Measurements from ENCODE around the gene EFNA5.

The EFNA5 gene

GRCh38 chr5:107474716-107475489, 195.8 kb downstream of the EFNA5 start:
- Histone ChIP-seq H3K4me1 (ENCODE audit: control insufficient read depth, insufficient read depth, low read length) (peaks cover 4% of the 10 kb centered on the region; the same call in 1 of the 2 replicates), H3K4me3 (ENCODE audit: low read length) (no peak overlapping the region), H3K9me3 (ENCODE audit: control insufficient read depth, insufficient read depth, low read length) (no peaks in the 10 kb centered on the region), H3K27ac (ENCODE audit: low read length) (no peak overlapping the region), H3K27me3 (ENCODE audit: control insufficient read depth, insufficient read depth, low read length) (no peaks in the 10 kb centered on the region), H3K36me3 (ENCODE audit: control insufficient read depth, insufficient read depth, low read length) (no peaks in the 10 kb centered on the region)
- DNase-seq (ENCODE audit: low read depth, low spot score), result no peak
- WGBS (ENCODE audit: insufficient coverage, insufficient read length), result no CpG with 5 or more reads among the region's 4 CpGs

DNA sequence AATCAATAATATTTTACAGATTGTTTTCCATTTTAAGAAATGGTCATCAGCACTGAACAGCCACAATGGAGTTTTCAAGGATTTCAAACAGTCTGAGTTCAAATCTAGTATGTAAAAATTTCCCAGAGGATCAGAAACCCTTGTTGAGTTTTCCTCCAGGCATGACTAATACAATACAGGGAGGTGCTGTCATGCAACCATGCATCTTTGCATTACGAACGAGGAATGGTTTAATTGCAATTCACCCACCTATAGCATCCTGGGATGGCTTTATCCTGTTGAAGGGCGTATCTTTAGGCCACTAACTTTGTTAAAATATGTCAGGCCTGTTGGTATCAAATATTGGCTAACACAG, 196.4 kb downstream of the EFNA5 start:
- Histone ChIP-seq H3K4me1 (ENCODE audit: control insufficient read depth, insufficient read depth, low read length) (peaks cover 4% of the 10 kb centered on the region; the same call in 1 of the 2 replicates), H3K27me3 (ENCODE audit: control insufficient read depth, insufficient read depth, low read length) (no peaks in the 10 kb centered on the region), H3K36me3 (ENCODE audit: control insufficient read depth, insufficient read depth, low read length) (no peaks in the 10 kb centered on the region), H3K4me3 (ENCODE audit: low read length) (no peak overlapping the region), H3K27ac (ENCODE audit: low read length) (no peak overlapping the region), H3K9me3 (ENCODE audit: control insufficient read depth, insufficient read depth, low read length) (no peaks in the 10 kb centered on the region)
- DNase-seq (ENCODE audit: low read depth, low spot score), result no peak
- no CpG with 5 or more reads among the region's 3 CpGs for WGBS (ENCODE audit: insufficient coverage, insufficient read length)

- Histone ChIP-seq H3K9me3 (ENCODE audit: control insufficient read depth, insufficient read depth, low read length) (no peaks in the 10 kb centered on the region), H3K36me3 (ENCODE audit: control insufficient read depth, insufficient read depth, low read length) (no peaks in the 10 kb centered on the region), H3K4me3 (ENCODE audit: low read length) (no peak overlapping the region), H3K27me3 (ENCODE audit: control insufficient read depth, insufficient read depth, low read length) (no peaks in the 10 kb centered on the region), H3K4me1 (ENCODE audit: control insufficient read depth, insufficient read depth, low read length) (peaks cover 1% of the 10 kb centered on the region; the same call in 1 of the 2 replicates), H3K27ac (ENCODE audit: low read length) (no peak overlapping the region)
- WGBS (ENCODE audit: insufficient coverage, insufficient read length), result no CpG with 5 or more reads among the region's 2 CpGs
- peak; percentile 31 for DNase-seq (ENCODE audit: low read depth, low spot score)
Observed at GRCh38 chr5:107472620-107473064, 198.1 kb downstream of the EFNA5 start.

- no CpG with 5 or more reads among the region's 1 CpG for WGBS (ENCODE audit: insufficient coverage, insufficient read length)
- Histone ChIP-seq H3K36me3 (ENCODE audit: control insufficient read depth, insufficient read depth, low read length) (no peaks in the 10 kb centered on the region), H3K27ac (ENCODE audit: low read length) (no peak overlapping the region), H3K9me3 (ENCODE audit: control insufficient read depth, insufficient read depth, low read length) (no peaks in the 10 kb centered on the region), H3K4me1 (ENCODE audit: control insufficient read depth, insufficient read depth, low read length) (peaks cover 11% of the 10 kb centered on the region), H3K4me3 (ENCODE audit: low read length) (no peak overlapping the region), H3K27me3 (ENCODE audit: control insufficient read depth, insufficient read depth, low read length) (no peaks in the 10 kb centered on the region)
- no peak for DNase-seq (ENCODE audit: low read depth, low spot score)
Observed at GRCh38 chr5:107470295-107470582, 200.5 kb downstream of the EFNA5 start.

DNA sequence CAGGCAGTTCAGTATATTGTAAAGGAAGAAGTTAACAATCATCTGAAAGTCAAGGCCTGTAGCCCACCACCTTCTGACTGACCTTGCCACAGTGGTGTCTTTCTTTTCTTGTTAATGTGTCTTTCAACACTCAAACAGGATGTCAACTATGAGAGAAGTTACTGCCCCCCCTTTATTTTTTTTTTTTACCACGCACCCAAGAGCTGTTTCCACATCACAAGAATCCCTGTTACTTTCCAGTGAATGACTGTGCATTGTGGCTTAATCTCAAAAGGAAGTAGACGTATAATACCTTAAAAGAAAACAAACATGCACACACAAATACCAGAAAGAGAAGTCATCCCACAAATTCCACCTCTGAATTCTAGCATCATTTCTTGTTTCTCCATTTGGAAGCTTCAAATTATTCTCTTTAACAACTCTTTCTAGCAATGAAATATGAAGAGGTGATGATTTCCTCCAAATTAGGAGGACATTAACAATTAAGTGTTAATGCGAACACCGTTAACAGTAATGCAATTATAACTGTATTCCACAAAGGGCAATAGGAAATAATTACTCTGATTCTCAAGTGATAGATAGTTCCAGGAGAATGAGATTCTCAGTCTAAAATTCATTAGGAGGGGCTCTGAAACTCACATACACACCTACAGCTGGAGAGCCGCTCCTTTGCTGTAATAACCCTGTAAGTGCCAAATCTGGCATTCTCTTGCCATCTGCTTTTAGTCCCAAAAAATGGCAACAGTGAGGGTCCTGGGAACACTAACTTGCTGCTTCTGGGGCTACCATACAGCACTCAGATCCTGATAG, 201.0 kb downstream of the EFNA5 start:
- no peaks in the 10 kb centered on the region for H3K36me3 ChIP-seq (ENCODE audit: control insufficient read depth, insufficient read depth, low read length)
- H3K27me3 ChIP-seq (ENCODE audit: control insufficient read depth, insufficient read depth, low read length), result no peaks in the 10 kb centered on the region
- no peaks in the 10 kb centered on the region for H3K9me3 ChIP-seq (ENCODE audit: control insufficient read depth, insufficient read depth, low read length)
- no peak for DNase-seq (ENCODE audit: low read depth, low spot score)
- H3K4me3 ChIP-seq (ENCODE audit: low read length), result no peak overlapping the region
- H3K27ac ChIP-seq (ENCODE audit: low read length), result no peak overlapping the region
- WGBS (ENCODE audit: insufficient coverage, insufficient read length), result no CpG with 5 or more reads among the region's 5 CpGs
- H3K4me1 ChIP-seq (ENCODE audit: control insufficient read depth, insufficient read depth, low read length), result peaks cover 10% of the 10 kb centered on the region

DNA sequence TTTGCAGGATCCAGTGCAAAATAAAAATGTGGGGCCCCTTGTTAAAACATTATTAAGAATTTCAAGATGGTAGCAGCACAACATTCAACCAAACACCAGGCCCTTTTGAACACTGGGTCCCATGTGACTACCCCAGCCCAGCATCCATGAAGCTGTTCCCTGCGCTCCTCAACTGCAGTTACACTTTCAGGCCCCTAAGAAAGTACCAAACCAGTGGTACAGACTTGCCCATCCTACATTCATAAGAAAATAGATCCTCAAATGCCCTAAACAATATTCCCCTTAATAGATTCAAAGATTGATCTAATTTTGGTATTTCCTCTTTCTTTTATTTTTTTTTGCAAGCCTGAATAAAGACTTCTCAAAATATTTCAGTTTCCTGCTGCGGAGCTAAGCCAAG, 201.7 kb downstream of the EFNA5 start:
- no peak overlapping the region for H3K27ac ChIP-seq (ENCODE audit: low read length)
- no CpG with 5 or more reads among the region's 2 CpGs for WGBS (ENCODE audit: insufficient coverage, insufficient read length)
- H3K4me1 ChIP-seq (ENCODE audit: control insufficient read depth, insufficient read depth, low read length), result peaks cover 10% of the 10 kb centered on the region
- H3K4me3 ChIP-seq (ENCODE audit: low read length), result no peak overlapping the region
- no peaks in the 10 kb centered on the region for H3K36me3 ChIP-seq (ENCODE audit: control insufficient read depth, insufficient read depth, low read length)
- H3K27me3 ChIP-seq (ENCODE audit: control insufficient read depth, insufficient read depth, low read length), result no peaks in the 10 kb centered on the region
- DNase-seq (ENCODE audit: low read depth, low spot score), result no peak
- no peaks in the 10 kb centered on the region for H3K9me3 ChIP-seq (ENCODE audit: control insufficient read depth, insufficient read depth, low read length)

DNA sequence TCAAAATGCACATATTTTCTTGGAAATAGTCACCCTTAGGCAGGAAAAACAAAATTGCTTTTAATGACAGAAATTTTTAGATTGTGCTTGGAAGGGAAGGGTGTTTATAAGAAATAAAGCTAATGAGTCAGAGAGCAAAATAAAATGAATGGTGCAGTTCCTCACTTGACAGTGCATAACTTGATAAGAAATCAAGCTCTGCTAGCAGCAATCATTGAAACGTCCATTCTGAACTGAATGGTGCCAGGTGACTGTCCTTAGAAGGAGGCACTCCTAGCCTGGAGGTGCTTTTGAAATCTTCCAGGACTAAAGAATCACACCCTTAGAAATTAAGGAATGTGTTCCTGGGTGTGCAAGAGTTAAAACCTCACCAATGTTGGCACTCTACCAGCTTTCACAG, 202.5 kb downstream of the EFNA5 start:
- no peak overlapping the region for H3K27ac ChIP-seq (ENCODE audit: low read length)

GRCh38 chr5:107467137-107467932, 203.4 kb downstream of the EFNA5 start:
- H3K36me3 ChIP-seq (ENCODE audit: control insufficient read depth, insufficient read depth, low read length), result no peaks in the 10 kb centered on the region
- no peak overlapping the region for H3K4me3 ChIP-seq (ENCODE audit: low read length)
- no peaks in the 10 kb centered on the region for H3K9me3 ChIP-seq (ENCODE audit: control insufficient read depth, insufficient read depth, low read length)
- WGBS (ENCODE audit: insufficient coverage, insufficient read length), result no CpG with 5 or more reads among the region's 5 CpGs
- H3K27me3 ChIP-seq (ENCODE audit: control insufficient read depth, insufficient read depth, low read length), result no peaks in the 10 kb centered on the region
- H3K4me1 ChIP-seq (ENCODE audit: control insufficient read depth, insufficient read depth, low read length), result peaks cover 10% of the 10 kb centered on the region
- DNase-seq (ENCODE audit: low read depth, low spot score), result no peak
- H3K27ac ChIP-seq (ENCODE audit: low read length), result no peak overlapping the region

More for the DNA sequence above, 202.5 kb downstream of the EFNA5 start:
- DNase-seq (ENCODE audit: low read depth, low spot score), result no peak
- WGBS (ENCODE audit: insufficient coverage, insufficient read length), result no CpG with 5 or more reads among the region's 1 CpG
- H3K36me3 ChIP-seq (ENCODE audit: control insufficient read depth, insufficient read depth, low read length), result no peaks in the 10 kb centered on the region
- H3K4me3 ChIP-seq (ENCODE audit: low read length), result no peak overlapping the region
- peaks cover 10% of the 10 kb centered on the region for H3K4me1 ChIP-seq (ENCODE audit: control insufficient read depth, insufficient read depth, low read length)
- H3K9me3 ChIP-seq (ENCODE audit: control insufficient read depth, insufficient read depth, low read length), result no peaks in the 10 kb centered on the region
- no peaks in the 10 kb centered on the region for H3K27me3 ChIP-seq (ENCODE audit: control insufficient read depth, insufficient read depth, low read length)

DNA sequence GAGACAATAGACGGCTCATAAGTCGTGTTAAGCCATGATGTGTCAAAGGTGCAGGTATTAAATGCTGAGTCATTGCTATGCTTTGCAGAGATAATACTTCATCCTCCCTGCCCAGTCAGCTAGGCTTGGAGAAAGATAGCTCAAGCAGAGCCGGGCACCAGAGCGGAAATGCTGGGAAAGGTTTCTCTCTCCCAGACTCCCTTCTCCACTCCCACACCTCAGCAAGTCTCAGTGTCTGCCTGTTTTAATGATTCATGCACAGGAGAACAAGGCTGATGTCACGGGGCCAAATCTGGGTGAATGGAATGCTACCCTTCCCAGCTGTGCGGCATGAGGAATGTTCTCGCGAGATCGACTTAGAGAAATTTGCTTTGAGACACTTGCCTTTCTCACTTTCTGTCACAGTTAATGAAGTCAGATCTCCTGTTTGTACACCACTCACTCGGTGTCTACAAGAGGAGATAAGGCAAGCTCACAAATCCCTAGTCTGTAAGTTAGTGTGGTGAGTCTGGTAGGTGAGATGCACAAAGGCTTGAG, 204.4 kb downstream of the EFNA5 start:
- H3K27me3 ChIP-seq (ENCODE audit: control insufficient read depth, insufficient read depth, low read length), result no peaks in the 10 kb centered on the region
- DNase-seq (ENCODE audit: low read depth, low spot score), result no peak
- H3K4me3 ChIP-seq (ENCODE audit: low read length), result no peak overlapping the region
- no CpG with 5 or more reads among the region's 10 CpGs for WGBS (ENCODE audit: insufficient coverage, insufficient read length)
- H3K9me3 ChIP-seq (ENCODE audit: control insufficient read depth, insufficient read depth, low read length), result no peaks in the 10 kb centered on the region
- no peak overlapping the region for H3K27ac ChIP-seq (ENCODE audit: low read length)
- no peaks in the 10 kb centered on the region for H3K36me3 ChIP-seq (ENCODE audit: control insufficient read depth, insufficient read depth, low read length)
- peaks cover 10% of the 10 kb centered on the region for H3K4me1 ChIP-seq (ENCODE audit: control insufficient read depth, insufficient read depth, low read length)

- H3K36me3 ChIP-seq (ENCODE audit: control insufficient read depth, insufficient read depth, low read length), result no peaks in the 10 kb centered on the region
- no CpG with 5 or more reads among the region's 8 CpGs for WGBS (ENCODE audit: insufficient coverage, insufficient read length)
- H3K4me3 ChIP-seq (ENCODE audit: low read length), result no peak overlapping the region
- H3K27ac ChIP-seq (ENCODE audit: low read length), result no peak overlapping the region
- peaks cover 10% of the 10 kb centered on the region for H3K4me1 ChIP-seq (ENCODE audit: control insufficient read depth, insufficient read depth, low read length)
- no peaks in the 10 kb centered on the region for H3K9me3 ChIP-seq (ENCODE audit: control insufficient read depth, insufficient read depth, low read length)
- DNase-seq (ENCODE audit: low read depth, low spot score), result no peak
- no peaks in the 10 kb centered on the region for H3K27me3 ChIP-seq (ENCODE audit: control insufficient read depth, insufficient read depth, low read length)
Observed at GRCh38 chr5:107464876-107465275, 205.9 kb downstream of the EFNA5 start.
